Measurements from ENCODE around the gene PLEKHA7.
"Not testable (repeated sequence)": the region's sequence is repeated elsewhere in the genome, so short reads cannot be mapped to it uniquely, and the experiment has no call there.

Gene PLEKHA7

GRCh38 chr11:16942911-16943310 lies 71.3 kb downstream of the PLEKHA7 start:
- DNase-seq (ENCODE audit: low read depth), result no peak

GRCh38 chr11:16942342-16942741 lies 71.9 kb downstream of the PLEKHA7 start:
- DNase-seq (ENCODE audit: low read depth), result no peak

GRCh38 chr11:16941935-16942334 lies 72.3 kb downstream of the PLEKHA7 start:
- DNase-seq (ENCODE audit: low read depth), result no peak

- DNase-seq (ENCODE audit: low read depth), result no peak
These were observed 76.2 kb downstream of the PLEKHA7 start for GRCh38 chr11:16938061-16938460.

GRCh38 chr11:16936643-16937042 lies 77.6 kb downstream of the PLEKHA7 start:
- no peak for DNase-seq (ENCODE audit: low read depth)

- no peak for DNase-seq (ENCODE audit: low read depth)
These were observed 78.5 kb downstream of the PLEKHA7 start for GRCh38 chr11:16935518-16936302.

- no peak for DNase-seq (ENCODE audit: low read depth)
These were observed 80.2 kb downstream of the PLEKHA7 start for GRCh38 chr11:16933756-16934603.

- no peak for DNase-seq (ENCODE audit: low read depth)
These were observed 80.9 kb downstream of the PLEKHA7 start for GRCh38 chr11:16933291-16933690.

- DNase-seq (ENCODE audit: low read depth), result no peak
These were observed 86.2 kb downstream of the PLEKHA7 start for GRCh38 chr11:16928044-16928443.

- DNase-seq (ENCODE audit: low read depth), result no peak
These were observed 87.2 kb downstream of the PLEKHA7 start for GRCh38 chr11:16926883-16927626.

- no peak for DNase-seq (ENCODE audit: low read depth)
These were observed 88.6 kb downstream of the PLEKHA7 start for GRCh38 chr11:16925561-16926065.

GRCh38 chr11:16924826-16925560 lies 89.2 kb downstream of the PLEKHA7 start:
- no peak for DNase-seq (ENCODE audit: low read depth)

- DNase-seq (ENCODE audit: low read depth), result no peak
These were observed 89.8 kb downstream of the PLEKHA7 start for GRCh38 chr11:16924462-16924825.

GRCh38 chr11:16923987-16924386 lies 90.2 kb downstream of the PLEKHA7 start:
- DNase-seq (ENCODE audit: low read depth), result no peak

- no peak for DNase-seq (ENCODE audit: low read depth)
These were observed 92.5 kb downstream of the PLEKHA7 start for GRCh38 chr11:16921668-16922067.

GRCh38 chr11:16921019-16921418 lies 93.2 kb downstream of the PLEKHA7 start:
- DNase-seq (ENCODE audit: low read depth), result no peak

GRCh38 chr11:16920559-16920958 lies 93.7 kb downstream of the PLEKHA7 start:
- DNase-seq (ENCODE audit: low read depth), result no peak

GRCh38 chr11:16918543-16919182 lies 95.6 kb downstream of the PLEKHA7 start:
- DNase-seq (ENCODE audit: low read depth), result not testable (repeated sequence)

- DNase-seq (ENCODE audit: low read depth), result no peak
These were observed 96.3 kb downstream of the PLEKHA7 start for GRCh38 chr11:16917941-16918340.

- DNase-seq (ENCODE audit: low read depth), result no peak
These were observed 101.5 kb downstream of the PLEKHA7 start for GRCh38 chr11:16912692-16913111.

- DNase-seq (ENCODE audit: low read depth), result no peak
These were observed 102.6 kb downstream of the PLEKHA7 start for GRCh38 chr11:16911658-16912057.
